Measurements from ENCODE around the gene IBA57. TPM values are rescaled to one million over a fixed set of nuclear protein-coding genes. Genes with fewer than 3 reads are reported as not detected.
A peak's percentile ranks its signal among the peaks of the same experiment; 100 is the strongest.

IBA57 gene
- total RNA-seq (2012; rRNA removed): 5.8 and 6.6 TPM in 2 replicates

DNA sequence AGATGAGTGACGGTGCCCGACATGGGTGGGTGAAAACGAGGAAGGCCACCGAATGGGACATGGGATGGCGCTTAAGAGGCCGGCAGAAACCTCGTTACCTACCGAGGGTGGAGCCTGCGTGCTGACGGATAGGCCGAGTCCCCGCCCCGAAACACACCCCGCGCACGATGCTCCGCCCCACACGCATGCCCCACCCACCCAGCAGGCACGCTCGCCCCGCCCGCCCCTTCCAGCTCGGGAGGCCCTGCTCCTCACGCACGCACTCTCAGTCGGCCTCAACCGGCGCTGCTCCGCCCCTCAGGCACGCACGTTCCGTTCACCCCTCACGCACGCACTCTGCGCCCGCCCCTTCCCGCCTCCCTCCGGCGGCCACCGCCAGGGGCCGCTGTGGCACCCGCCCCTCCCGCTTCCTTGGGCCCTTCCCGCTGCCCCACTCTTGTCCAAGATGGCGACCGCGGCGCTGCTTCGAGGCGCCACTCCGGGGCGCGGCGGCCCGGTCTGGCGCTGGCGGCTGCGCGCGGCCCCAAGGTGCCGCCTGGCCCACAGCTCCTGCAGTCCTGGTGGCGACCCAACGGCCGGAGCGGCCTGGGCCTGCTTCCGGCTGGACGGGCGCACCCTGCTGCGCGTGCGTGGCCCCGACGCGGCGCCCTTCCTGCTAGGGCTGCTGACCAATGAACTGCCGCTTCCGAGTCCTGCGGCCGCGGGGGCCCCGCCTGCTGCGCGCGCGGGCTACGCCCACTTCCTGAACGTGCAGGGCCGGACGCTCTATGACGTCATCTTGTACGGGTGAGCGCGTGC, at the start of gene IBA57:
Gene IBA57, plus strand, starts transcription at position 433 of the 798 bp plus-strand sequence. Its CDS starts 13 bp downstream, at position 446.
- no peaks in the 10 kb centered on the region for H3K9me3 ChIP-seq (replicated peaks; ENCODE audit: low read length)
- peak within 1 kb of the TSS; percentile 99 for H3K9ac ChIP-seq (ENCODE audit: low read depth, low read length)

DNA sequence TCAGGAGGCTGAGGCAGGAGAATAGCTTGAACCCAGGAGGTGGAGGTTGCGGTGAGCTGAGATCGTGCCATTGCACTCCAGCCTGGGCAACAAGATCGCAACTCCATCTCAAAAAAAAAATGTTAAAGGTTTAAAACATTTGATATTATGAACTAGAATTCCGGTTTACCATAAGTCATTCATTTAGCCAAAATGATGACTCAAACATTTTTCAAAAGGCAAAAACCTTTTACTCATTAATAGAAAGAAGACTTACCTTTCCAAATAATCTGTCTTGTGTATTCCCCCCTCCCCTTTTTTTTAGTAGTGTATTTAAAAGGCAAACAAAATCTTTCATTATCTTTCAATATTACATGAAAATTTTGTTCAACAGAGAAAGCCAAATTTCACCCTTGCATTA, 48.3 kb upstream of the IBA57 start:
- Histone ChIP-seq H3K4me1 (ENCODE audit: control insufficient read depth, insufficient read depth, low read length) (no peaks in the 10 kb centered on the region), H3K4me3 (ENCODE audit: low read length) (no peak overlapping the region), H3K27me3 (ENCODE audit: control insufficient read depth, insufficient read depth, low read length) (peaks cover 6% of the 10 kb centered on the region), H3K4me2 (ENCODE audit: low read length) (no peak overlapping the region), H3K9me3 (replicated peaks; ENCODE audit: low read length) (no peaks in the 10 kb centered on the region), H3K36me3 (ENCODE audit: insufficient read depth, low read length) (no peaks in the 10 kb centered on the region), H3K9ac (ENCODE audit: low read depth, low read length) (no peak overlapping the region)

More for the DNA sequence above, at the start of gene IBA57:
- H3K36me3 ChIP-seq (ENCODE audit: insufficient read depth, low read length): no peaks in the 10 kb centered on the region
- no peaks in the 10 kb centered on the region for H3K27me3 ChIP-seq (ENCODE audit: control insufficient read depth, insufficient read depth, low read length)
- peak within 1 kb of the TSS; percentile 95 for H3K4me2 ChIP-seq (ENCODE audit: low read length)
- peak within 1 kb of the TSS; percentile 92 for H3K4me3 ChIP-seq (ENCODE audit: low read length)
- peaks cover 31% of the 10 kb centered on the region for H3K4me1 ChIP-seq (ENCODE audit: control insufficient read depth, insufficient read depth, low read length)

GRCh38 chr1:228118040-228118439, 47.6 kb upstream of the IBA57 start:
- Histone ChIP-seq H3K4me3 (ENCODE audit: low read length) (no peak overlapping the region), H3K27me3 (ENCODE audit: control insufficient read depth, insufficient read depth, low read length) (peaks cover 8% of the 10 kb centered on the region), H3K36me3 (ENCODE audit: insufficient read depth, low read length) (no peaks in the 10 kb centered on the region), H3K4me1 (ENCODE audit: control insufficient read depth, insufficient read depth, low read length) (no peaks in the 10 kb centered on the region), H3K9ac (ENCODE audit: low read depth, low read length) (no peak overlapping the region), H3K4me2 (ENCODE audit: low read length) (no peak overlapping the region), H3K9me3 (replicated peaks; ENCODE audit: low read length) (no peaks in the 10 kb centered on the region)

DNA sequence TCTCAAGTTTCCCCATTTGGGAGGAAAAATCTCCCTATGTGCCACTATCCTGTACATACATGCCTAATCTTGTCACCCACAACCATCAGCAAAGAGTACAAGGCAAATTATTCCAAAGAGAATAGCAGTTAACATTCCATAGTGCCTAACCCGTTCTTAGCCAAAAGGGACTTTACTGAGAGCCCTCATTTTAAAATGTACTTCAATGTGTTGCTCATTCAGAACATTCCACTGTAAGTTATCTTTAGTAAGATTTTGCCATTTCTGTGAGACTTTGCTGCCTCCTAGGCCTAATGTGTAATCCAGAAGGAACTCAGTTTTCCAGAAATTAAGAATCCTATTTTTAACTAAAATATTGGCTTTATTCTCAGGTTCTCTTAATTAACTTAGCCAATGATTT, 45.3 kb upstream of the IBA57 start:
- Histone ChIP-seq H3K4me1 (ENCODE audit: control insufficient read depth, insufficient read depth, low read length) (no peaks in the 10 kb centered on the region), H3K36me3 (ENCODE audit: insufficient read depth, low read length) (no peaks in the 10 kb centered on the region), H3K9me3 (replicated peaks; ENCODE audit: low read length) (no peaks in the 10 kb centered on the region), H3K27me3 (ENCODE audit: control insufficient read depth, insufficient read depth, low read length) (peaks cover 14% of the 10 kb centered on the region), H3K4me3 (ENCODE audit: low read length) (no peak overlapping the region), H3K4me2 (ENCODE audit: low read length) (no peak overlapping the region), H3K9ac (ENCODE audit: low read depth, low read length) (no peak overlapping the region)

- Histone ChIP-seq H3K9ac (ENCODE audit: low read depth, low read length) (no peak overlapping the region), H3K36me3 (ENCODE audit: insufficient read depth, low read length) (no peaks in the 10 kb centered on the region), H3K4me3 (ENCODE audit: low read length) (no peak overlapping the region)
Observed at GRCh38 chr1:228120857-228121489, 44.6 kb upstream of the IBA57 start.

GRCh38 chr1:228122921-228123441, 42.6 kb upstream of the IBA57 start:
- Histone ChIP-seq H3K4me2 (ENCODE audit: low read length) (no peak overlapping the region), H3K9ac (ENCODE audit: low read depth, low read length) (no peak overlapping the region), H3K4me1 (ENCODE audit: control insufficient read depth, insufficient read depth, low read length) (no peaks in the 10 kb centered on the region), H3K27me3 (ENCODE audit: control insufficient read depth, insufficient read depth, low read length) (peaks cover 30% of the 10 kb centered on the region), H3K36me3 (ENCODE audit: insufficient read depth, low read length) (no peaks in the 10 kb centered on the region), H3K4me3 (ENCODE audit: low read length) (no peak overlapping the region), H3K9me3 (replicated peaks; ENCODE audit: low read length) (no peaks in the 10 kb centered on the region)

More at GRCh38 chr1:228120857-228121489, 44.6 kb upstream of the IBA57 start:
- Histone ChIP-seq H3K4me1 (ENCODE audit: control insufficient read depth, insufficient read depth, low read length) (no peaks in the 10 kb centered on the region), H3K27me3 (ENCODE audit: control insufficient read depth, insufficient read depth, low read length) (peaks cover 15% of the 10 kb centered on the region), H3K9me3 (replicated peaks; ENCODE audit: low read length) (no peaks in the 10 kb centered on the region), H3K4me2 (ENCODE audit: low read length) (no peak overlapping the region)

DNA sequence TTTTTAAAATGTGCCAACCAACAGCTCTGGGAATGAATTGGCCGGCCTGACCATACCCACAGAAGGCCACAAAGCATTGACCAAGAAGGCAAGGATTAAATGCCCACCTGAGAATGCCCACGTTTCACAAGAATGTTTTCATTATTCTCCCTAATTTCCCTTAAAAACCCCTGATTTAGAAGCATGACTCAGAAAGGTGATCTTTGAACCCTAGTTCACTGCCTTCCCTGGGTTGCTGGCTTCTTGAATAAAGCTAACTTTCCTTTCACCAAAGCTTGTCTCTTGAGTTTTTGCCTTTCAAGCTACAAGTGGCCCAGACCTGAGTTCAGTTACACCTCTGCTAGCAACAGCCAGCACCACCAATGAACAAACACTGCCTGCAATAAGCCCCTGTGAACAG, 42.1 kb upstream of the IBA57 start:
- no peaks in the 10 kb centered on the region for H3K4me1 ChIP-seq (ENCODE audit: control insufficient read depth, insufficient read depth, low read length)
- no peak overlapping the region for H3K9ac ChIP-seq (ENCODE audit: low read depth, low read length)
- H3K27me3 ChIP-seq (ENCODE audit: control insufficient read depth, insufficient read depth, low read length): peaks cover 30% of the 10 kb centered on the region
- no peak overlapping the region for H3K4me3 ChIP-seq (ENCODE audit: low read length)
- no peaks in the 10 kb centered on the region for H3K36me3 ChIP-seq (ENCODE audit: insufficient read depth, low read length)
- no peak overlapping the region for H3K4me2 ChIP-seq (ENCODE audit: low read length)
- H3K9me3 ChIP-seq (replicated peaks; ENCODE audit: low read length): no peaks in the 10 kb centered on the region

DNA sequence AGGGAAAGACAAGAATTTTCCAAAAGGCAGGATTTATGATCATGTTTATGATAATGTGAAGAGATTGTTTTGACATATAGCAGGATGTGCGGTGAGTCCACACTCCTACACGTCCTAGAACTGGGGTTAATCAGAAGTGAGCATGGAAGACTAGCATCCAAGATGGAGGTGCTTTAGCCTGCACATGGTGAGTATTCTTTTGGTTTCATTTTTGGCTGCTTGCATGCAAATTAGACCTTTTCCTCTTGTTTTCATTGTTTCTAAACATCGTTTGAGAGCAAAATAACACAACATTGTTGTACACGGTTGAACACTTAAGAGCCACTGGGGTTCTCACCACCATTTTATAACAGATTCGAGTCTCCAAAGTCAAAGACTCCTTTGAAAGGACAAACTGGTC, 40.4 kb upstream of the IBA57 start:
- H3K4me2 ChIP-seq (ENCODE audit: low read length): no peak overlapping the region
- no peaks in the 10 kb centered on the region for H3K9me3 ChIP-seq (replicated peaks; ENCODE audit: low read length)
- no peak overlapping the region for H3K9ac ChIP-seq (ENCODE audit: low read depth, low read length)
- H3K27me3 ChIP-seq (ENCODE audit: control insufficient read depth, insufficient read depth, low read length): peaks cover 36% of the 10 kb centered on the region
- no peaks in the 10 kb centered on the region for H3K36me3 ChIP-seq (ENCODE audit: insufficient read depth, low read length)
- H3K4me3 ChIP-seq (ENCODE audit: low read length): no peak overlapping the region
- no peaks in the 10 kb centered on the region for H3K4me1 ChIP-seq (ENCODE audit: control insufficient read depth, insufficient read depth, low read length)

GRCh38 chr1:228131766-228132165, 33.8 kb upstream of the IBA57 start:
- Histone ChIP-seq H3K9ac (ENCODE audit: low read depth, low read length) (no peak overlapping the region), H3K4me3 (ENCODE audit: low read length) (no peak overlapping the region), H3K4me2 (ENCODE audit: low read length) (no peak overlapping the region), H3K36me3 (ENCODE audit: insufficient read depth, low read length) (no peaks in the 10 kb centered on the region), H3K4me1 (ENCODE audit: control insufficient read depth, insufficient read depth, low read length) (no peaks in the 10 kb centered on the region), H3K9me3 (replicated peaks; ENCODE audit: low read length) (no peaks in the 10 kb centered on the region), H3K27me3 (ENCODE audit: control insufficient read depth, insufficient read depth, low read length) (peaks cover 47% of the 10 kb centered on the region)

GRCh38 chr1:228134591-228134990, 31.0 kb upstream of the IBA57 start:
- Histone ChIP-seq H3K9me3 (replicated peaks; ENCODE audit: low read length) (no peaks in the 10 kb centered on the region), H3K4me1 (ENCODE audit: control insufficient read depth, insufficient read depth, low read length) (no peaks in the 10 kb centered on the region), H3K4me3 (ENCODE audit: low read length) (no peak overlapping the region), H3K36me3 (ENCODE audit: insufficient read depth, low read length) (no peaks in the 10 kb centered on the region), H3K4me2 (ENCODE audit: low read length) (no peak overlapping the region), H3K9ac (ENCODE audit: low read depth, low read length) (no peak overlapping the region), H3K27me3 (ENCODE audit: control insufficient read depth, insufficient read depth, low read length) (peaks cover 41% of the 10 kb centered on the region)

GRCh38 chr1:228136901-228137300, 28.7 kb upstream of the IBA57 start:
- Histone ChIP-seq H3K4me1 (ENCODE audit: control insufficient read depth, insufficient read depth, low read length) (peaks cover 4% of the 10 kb centered on the region), H3K9me3 (replicated peaks; ENCODE audit: low read length) (no peaks in the 10 kb centered on the region), H3K9ac (ENCODE audit: low read depth, low read length) (no peak overlapping the region), H3K27me3 (ENCODE audit: control insufficient read depth, insufficient read depth, low read length) (peaks cover 40% of the 10 kb centered on the region), H3K4me2 (ENCODE audit: low read length) (no peak overlapping the region), H3K4me3 (ENCODE audit: low read length) (no peak overlapping the region), H3K36me3 (ENCODE audit: insufficient read depth, low read length) (peaks cover 5% of the 10 kb centered on the region)

Measured in skeletal muscle satellite cell (primary cell).